Measurements from ENCODE around the gene WDR86.

WDR86 gene

DNA sequence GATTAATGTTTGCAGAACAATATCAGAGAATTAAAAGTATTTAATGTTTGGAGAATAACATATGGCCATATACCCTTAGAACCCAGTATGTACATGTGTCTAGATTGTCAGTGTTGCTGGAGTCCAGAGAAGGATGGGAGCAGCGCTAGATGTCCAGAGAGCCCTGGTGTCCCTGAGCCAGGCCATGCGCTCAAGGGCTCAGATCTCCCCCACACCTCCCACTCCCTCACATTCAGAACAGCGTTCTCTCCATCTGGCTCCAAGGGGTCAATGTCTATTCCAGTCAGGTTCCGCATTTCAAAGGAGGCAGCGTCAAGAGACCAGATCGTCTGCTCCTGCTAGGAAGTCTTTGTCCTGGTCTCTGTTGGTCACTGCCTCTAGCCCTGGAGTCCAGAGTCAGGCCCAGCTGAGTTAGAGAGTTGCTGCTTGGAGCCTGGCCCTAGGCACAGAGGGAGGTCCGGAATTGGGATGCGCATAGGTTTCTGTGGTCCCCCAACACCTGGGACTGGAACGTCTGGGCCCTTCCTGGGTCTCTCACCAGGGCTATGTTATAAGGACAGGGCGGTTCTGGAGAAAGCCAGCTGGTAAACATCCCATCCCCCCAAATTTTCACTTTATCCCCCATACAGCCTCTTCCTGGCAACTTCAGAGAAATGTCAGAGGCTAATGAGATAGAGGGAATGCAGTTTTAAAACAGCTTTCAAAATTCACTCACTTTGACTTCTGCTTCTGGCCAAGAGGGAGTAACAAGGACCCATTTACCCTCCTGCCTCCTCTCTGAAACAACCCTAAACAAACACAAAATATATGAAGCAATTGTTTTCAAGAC lies 6.5 kb upstream of the WDR86 start:
- Histone ChIP-seq H4K20me1 (ENCODE audit: insufficient read depth, low read length) (no peaks in the 10 kb centered on the region), H3K27ac (ENCODE audit: low read depth, low read length, poor library complexity, severe bottlenecking) (no peak overlapping the region), H2AFZ (ENCODE audit: low read length) (no peak overlapping the region), H3K4me2 (ENCODE audit: low read length) (no peak overlapping the region), H3K27me3 (ENCODE audit: insufficient read depth, low read length) (peaks cover 19% of the 10 kb centered on the region; the same call in 1 of the 2 replicates), H3K9me2 (ENCODE audit: low read depth, low read length) (no peaks in the 10 kb centered on the region), H3K9me3 (ENCODE audit: low read length) (peaks cover 11% of the 10 kb centered on the region), H3K4me3 (ENCODE audit: low read depth, low read length, poor library complexity, severe bottlenecking) (no peak overlapping the region), H3K79me2 (ENCODE audit: insufficient read depth, low read length) (no peaks in the 10 kb centered on the region), H3K9ac (ENCODE audit: low read length) (no peak overlapping the region), H3F3A (ENCODE audit: insufficient read depth, low read length) (no peaks in the 10 kb centered on the region), H3K4me1 (ENCODE audit: insufficient read depth, low read length, severe bottlenecking) (no peaks in the 10 kb centered on the region), H3K36me3 (ENCODE audit: insufficient read depth, low read length) (no peaks in the 10 kb centered on the region)
- no peak for TF ChIP-seq EZH2 (IDR thresholded peaks at IDR 0.05; ENCODE audit: borderline replicate concordance, low read length)
- TF ChIP-seq, protein P1, sequence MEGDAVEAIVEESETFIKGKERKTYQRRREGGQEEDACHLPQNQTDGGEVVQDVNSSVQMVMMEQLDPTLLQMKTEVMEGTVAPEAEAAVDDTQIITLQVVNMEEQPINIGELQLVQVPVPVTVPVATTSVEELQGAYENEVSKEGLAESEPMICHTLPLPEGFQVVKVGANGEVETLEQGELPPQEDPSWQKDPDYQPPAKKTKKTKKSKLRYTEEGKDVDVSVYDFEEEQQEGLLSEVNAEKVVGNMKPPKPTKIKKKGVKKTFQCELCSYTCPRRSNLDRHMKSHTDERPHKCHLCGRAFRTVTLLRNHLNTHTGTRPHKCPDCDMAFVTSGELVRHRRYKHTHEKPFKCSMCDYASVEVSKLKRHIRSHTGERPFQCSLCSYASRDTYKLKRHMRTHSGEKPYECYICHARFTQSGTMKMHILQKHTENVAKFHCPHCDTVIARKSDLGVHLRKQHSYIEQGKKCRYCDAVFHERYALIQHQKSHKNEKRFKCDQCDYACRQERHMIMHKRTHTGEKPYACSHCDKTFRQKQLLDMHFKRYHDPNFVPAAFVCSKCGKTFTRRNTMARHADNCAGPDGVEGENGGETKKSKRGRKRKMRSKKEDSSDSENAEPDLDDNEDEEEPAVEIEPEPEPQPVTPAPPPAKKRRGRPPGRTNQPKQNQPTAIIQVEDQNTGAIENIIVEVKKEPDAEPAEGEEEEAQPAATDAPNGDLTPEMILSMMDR (IDR thresholded peaks at IDR 0.05; ENCODE audit: low read length) = no peak

DNA sequence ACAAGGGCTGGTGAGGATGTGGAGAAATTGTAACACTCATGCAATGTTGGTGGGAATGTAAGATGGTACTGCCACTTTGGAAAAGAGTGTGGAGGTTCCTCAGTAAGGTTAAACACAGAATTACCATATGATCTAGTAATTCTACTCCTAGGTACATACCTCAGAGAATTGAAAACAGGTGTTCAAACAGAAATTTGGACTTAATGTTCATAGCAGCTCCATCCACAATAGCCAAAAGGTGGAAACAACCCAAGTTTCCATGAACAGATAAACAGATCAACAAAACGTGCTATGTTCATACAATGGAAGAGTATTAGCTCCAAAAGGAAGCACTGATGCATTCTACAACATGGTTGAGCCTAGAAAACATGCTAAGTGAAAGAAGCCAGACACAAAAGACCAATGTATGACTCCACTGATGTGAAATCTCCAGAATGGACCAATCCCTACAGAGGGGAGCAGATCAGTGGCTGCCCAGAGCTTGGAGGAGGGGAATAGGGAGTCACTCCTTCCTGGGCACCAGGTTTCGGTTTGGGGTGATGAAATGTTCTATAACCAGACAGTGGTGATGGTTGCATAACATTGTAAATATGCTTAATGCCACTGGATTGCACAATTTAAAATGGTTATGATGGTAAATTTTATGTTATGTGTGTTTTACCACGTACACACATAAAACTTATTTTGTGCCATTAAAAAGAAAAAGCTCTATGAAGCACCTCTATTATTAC lies 5.7 kb upstream of the WDR86 start:
- Histone ChIP-seq H2AFZ (ENCODE audit: low read length) (no peak overlapping the region), H3K4me1 (ENCODE audit: insufficient read depth, low read length, severe bottlenecking) (no peaks in the 10 kb centered on the region), H3K9ac (ENCODE audit: low read length) (no peak overlapping the region), H3F3A (ENCODE audit: insufficient read depth, low read length) (no peaks in the 10 kb centered on the region), H3K4me3 (ENCODE audit: low read depth, low read length, poor library complexity, severe bottlenecking) (no peak overlapping the region), H3K79me2 (ENCODE audit: insufficient read depth, low read length) (no peaks in the 10 kb centered on the region), H4K20me1 (ENCODE audit: insufficient read depth, low read length) (no peaks in the 10 kb centered on the region), H3K27ac (ENCODE audit: low read depth, low read length, poor library complexity, severe bottlenecking) (no peak overlapping the region), H3K4me2 (ENCODE audit: low read length) (no peak overlapping the region), H3K36me3 (ENCODE audit: insufficient read depth, low read length) (no peaks in the 10 kb centered on the region), H3K9me3 (ENCODE audit: low read length) (peaks cover 11% of the 10 kb centered on the region), H3K27me3 (ENCODE audit: insufficient read depth, low read length) (peaks cover 18% of the 10 kb centered on the region; the same call in 1 of the 2 replicates), H3K9me2 (ENCODE audit: low read depth, low read length) (no peaks in the 10 kb centered on the region)
- no peak for TF ChIP-seq EZH2 (IDR thresholded peaks at IDR 0.05; ENCODE audit: borderline replicate concordance, low read length)
- TF ChIP-seq, protein P1 (IDR thresholded peaks at IDR 0.05; ENCODE audit: low read length) = no peak

DNA sequence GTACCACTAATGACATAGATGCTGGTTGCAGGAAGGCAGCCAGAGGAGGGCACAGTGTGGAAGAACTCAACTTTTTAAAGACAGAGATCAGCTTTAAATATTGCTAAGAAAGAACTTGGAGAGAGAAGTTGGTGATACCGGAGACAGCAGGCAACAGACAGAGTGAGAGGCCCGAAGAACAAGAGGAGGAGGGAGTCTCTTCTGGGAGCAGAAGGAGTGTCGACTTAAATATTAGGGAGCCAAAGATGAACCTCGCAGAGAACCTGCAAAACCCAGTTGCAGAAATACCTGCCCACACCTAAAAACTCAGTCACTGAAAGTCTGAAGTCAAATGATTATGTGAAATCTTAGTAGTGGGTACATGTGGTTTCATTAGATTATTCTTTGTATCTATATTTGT lies 3.4 kb upstream of the WDR86 start:
- Histone ChIP-seq H3K27me3 (ENCODE audit: insufficient read depth, low read length) (peaks cover 11% of the 10 kb centered on the region; the same call in 1 of the 2 replicates), H4K20me1 (ENCODE audit: insufficient read depth, low read length) (no peaks in the 10 kb centered on the region), H2AFZ (ENCODE audit: low read length) (no peak overlapping the region), H3K36me3 (ENCODE audit: insufficient read depth, low read length) (no peaks in the 10 kb centered on the region), H3K9me2 (ENCODE audit: low read depth, low read length) (no peaks in the 10 kb centered on the region), H3K27ac (ENCODE audit: low read depth, low read length, poor library complexity, severe bottlenecking) (no peak overlapping the region), H3K4me2 (ENCODE audit: low read length) (no peak overlapping the region), H3K4me3 (ENCODE audit: low read depth, low read length, poor library complexity, severe bottlenecking) (no peak overlapping the region), H3K9ac (ENCODE audit: low read length) (no peak overlapping the region), H3K79me2 (ENCODE audit: insufficient read depth, low read length) (no peaks in the 10 kb centered on the region), H3K9me3 (ENCODE audit: low read length) (no peaks in the 10 kb centered on the region), H3F3A (ENCODE audit: insufficient read depth, low read length) (no peaks in the 10 kb centered on the region), H3K4me1 (ENCODE audit: insufficient read depth, low read length, severe bottlenecking) (peaks cover 11% of the 10 kb centered on the region)
- TF ChIP-seq, protein P1 (IDR thresholded peaks at IDR 0.05; ENCODE audit: low read length) = no peak
- no peak for TF ChIP-seq EZH2 (IDR thresholded peaks at IDR 0.05; ENCODE audit: borderline replicate concordance, low read length)
